ENCODE results near the gene CNTD1.

Gene CNTD1

GRCh38 chr17:42845556-42845917, 46.9 kb downstream of the CNTD1 start:
- no peaks in the 10 kb centered on the region for H3K27me3 ChIP-seq (ENCODE audit: low read depth, low read length)
- no peak overlapping the region for H2AFZ ChIP-seq (ENCODE audit: low read depth, low read length)
- H3K79me2 ChIP-seq (ENCODE audit: low read length): no peaks in the 10 kb centered on the region
- no peak overlapping the region for H3K4me3 ChIP-seq (ENCODE audit: low read length)
- no peaks in the 10 kb centered on the region for H3K4me1 ChIP-seq (ENCODE audit: low read length)
- H3K9ac ChIP-seq (ENCODE audit: low read length): no peak overlapping the region
- H4K20me1 ChIP-seq (ENCODE audit: insufficient read depth, low read length): no peaks in the 10 kb centered on the region
- TF ChIP-seq EZH2phosphoT487 (IDR thresholded peaks at IDR 0.05; ENCODE audit: low read depth) (no peak), CTCF (IDR thresholded peaks at IDR 0.05; ENCODE audit: low read depth, low read length) (no peak)
- no peak overlapping the region for H3K27ac ChIP-seq (ENCODE audit: low read length)
- H3K9me3 ChIP-seq (ENCODE audit: insufficient read depth, low read length): no peaks in the 10 kb centered on the region
- H3K36me3 ChIP-seq (replicated peaks; ENCODE audit: low read depth, low read length): peaks cover 46% of the 10 kb centered on the region
- H3K4me2 ChIP-seq (ENCODE audit: low read length): no peak overlapping the region

GRCh38 chr17:42845918-42846593, 47.4 kb downstream of the CNTD1 start:
- Histone ChIP-seq H3K27ac (ENCODE audit: low read length) (no peak overlapping the region), H3K9ac (ENCODE audit: low read length) (no peak overlapping the region), H3K4me1 (ENCODE audit: low read length) (no peaks in the 10 kb centered on the region), H3K4me2 (ENCODE audit: low read length) (no peak overlapping the region), H3K79me2 (ENCODE audit: low read length) (no peaks in the 10 kb centered on the region), H3K4me3 (ENCODE audit: low read length) (no peak overlapping the region), H3K27me3 (ENCODE audit: low read depth, low read length) (no peaks in the 10 kb centered on the region), H2AFZ (ENCODE audit: low read depth, low read length) (no peak overlapping the region), H3K36me3 (replicated peaks; ENCODE audit: low read depth, low read length) (peaks cover 44% of the 10 kb centered on the region), H4K20me1 (ENCODE audit: insufficient read depth, low read length) (no peaks in the 10 kb centered on the region), H3K9me3 (ENCODE audit: insufficient read depth, low read length) (no peaks in the 10 kb centered on the region)
- TF ChIP-seq CTCF (IDR thresholded peaks at IDR 0.05; ENCODE audit: low read depth, low read length): no peak
- no peak for TF ChIP-seq EZH2phosphoT487 (IDR thresholded peaks at IDR 0.05; ENCODE audit: low read depth)

- TF ChIP-seq EZH2phosphoT487 (IDR thresholded peaks at IDR 0.05; ENCODE audit: low read depth) (no peak), CTCF (IDR thresholded peaks at IDR 0.05; ENCODE audit: low read depth, low read length) (no peak)
- Histone ChIP-seq H3K9me3 (ENCODE audit: insufficient read depth, low read length) (no peaks in the 10 kb centered on the region), H3K4me2 (ENCODE audit: low read length) (no peak overlapping the region), H3K27me3 (ENCODE audit: low read depth, low read length) (no peaks in the 10 kb centered on the region), H3K36me3 (replicated peaks; ENCODE audit: low read depth, low read length) (peaks cover 38% of the 10 kb centered on the region), H3K9ac (ENCODE audit: low read length) (no peak overlapping the region), H4K20me1 (ENCODE audit: insufficient read depth, low read length) (no peaks in the 10 kb centered on the region), H2AFZ (ENCODE audit: low read depth, low read length) (no peak overlapping the region), H3K4me1 (ENCODE audit: low read length) (no peaks in the 10 kb centered on the region), H3K4me3 (ENCODE audit: low read length) (no peak overlapping the region), H3K27ac (ENCODE audit: low read length) (no peak overlapping the region), H3K79me2 (ENCODE audit: low read length) (no peaks in the 10 kb centered on the region)
Observed at GRCh38 chr17:42846594-42847280, 48.1 kb downstream of the CNTD1 start.

- Histone ChIP-seq H3K36me3 (replicated peaks; ENCODE audit: low read depth, low read length) (peaks cover 25% of the 10 kb centered on the region), H3K9me3 (ENCODE audit: insufficient read depth, low read length) (no peaks in the 10 kb centered on the region), H3K79me2 (ENCODE audit: low read length) (no peaks in the 10 kb centered on the region), H3K27ac (ENCODE audit: low read length) (no peak overlapping the region), H4K20me1 (ENCODE audit: insufficient read depth, low read length) (no peaks in the 10 kb centered on the region), H3K9ac (ENCODE audit: low read length) (no peak overlapping the region), H3K4me3 (ENCODE audit: low read length) (no peak overlapping the region), H3K4me1 (ENCODE audit: low read length) (no peaks in the 10 kb centered on the region), H3K27me3 (ENCODE audit: low read depth, low read length) (no peaks in the 10 kb centered on the region), H3K4me2 (ENCODE audit: low read length) (no peak overlapping the region), H2AFZ (ENCODE audit: low read depth, low read length) (no peak overlapping the region)
- TF ChIP-seq CTCF (IDR thresholded peaks at IDR 0.05; ENCODE audit: low read depth, low read length) (no peak), EZH2phosphoT487 (IDR thresholded peaks at IDR 0.05; ENCODE audit: low read depth) (no peak)
Observed at GRCh38 chr17:42848093-42848492, 49.4 kb downstream of the CNTD1 start.
